SK-N-SH (cell line): ENCODE data around the gene SGPP2. TPM values are rescaled to one million over a fixed set of nuclear protein-coding genes. Genes with fewer than 3 reads are reported as not detected.

Experiments
- CTCF ChIA-PET: fragments of 300-600, 350-600 bp; formaldehyde crosslinking; extraction: SDS; loops from one replicate; lab custom pipeline; 2021; lab: Yijun Ruan, JAX
- POLR2A ChIA-PET: fragments of 350-600 bp; sonication (Branson Sonifier 250); formaldehyde crosslinking; extraction: SDS; loops from one replicate; lab custom pipeline; 2020; ENCODE audit warnings: antibody characterized with exemption, inconsistent platforms; lab: Yijun Ruan, JAX
- DNase-seq: peaks from one replicate; pipeline ENCODE4 v3.0.0; 2012
- H2AFZ ChIP-seq: fragments of 200-600 bp; sonication (generic); 2 replicates; pipeline ENCODE4 v1.8.1; 2016; ENCODE audit warnings: antibody characterized with exemption, mild to moderate bottlenecking, low read depth
- H3F3A ChIP-seq: fragments of 200-600 bp; sonication (generic); replicated peaks from 2 replicates; pipeline ENCODE3; 2016; ENCODE audit warnings: antibody characterized with exemption, mild to moderate bottlenecking; ENCODE audit not compliant: insufficient read depth
- H3K27ac ChIP-seq, 2 experiments: fragments of 200-500 bp in 1 of 2; fragments of 200-600 bp in 1 of 2; sonication (Bioruptor generic) in 1 of 2; sonication (generic), shearing (Covaris generic) in 1 of 2; 2 replicates each; pipeline versions ENCODE4 v1.5.1 to v1.6.1; 2014 to 2016; ENCODE audit warnings: low read depth in 2 of 2, inconsistent platforms in 1 of 2, low read length in 1 of 2, mild to moderate bottlenecking in 1 of 2, mixed read lengths in 1 of 2
- H3K27me3 ChIP-seq: fragments of 200-600 bp; sonication (generic), shearing (Covaris generic); 2 replicates; pipeline ENCODE4 v1.6.1; 2016; ENCODE audit warnings: mixed run types; ENCODE audit not compliant: insufficient read depth
- H3K36me3 ChIP-seq, 2 experiments: fragments of 200-500 bp in 1 of 2; fragments of 200-600 bp in 1 of 2; sonication (Bioruptor generic) in 1 of 2; sonication (generic) in 1 of 2; replicated peaks in 1 of 2; 2 replicates each; pipeline versions ENCODE3 to v1.5.1; 2014 to 2016; ENCODE audit warnings: low read length in 1 of 2, mild to moderate bottlenecking in 1 of 2; ENCODE audit not compliant: insufficient read depth in 2 of 2, control insufficient read depth in 1 of 2
- H3K4me1 ChIP-seq, 2 experiments: fragments of 200-500 bp in 1 of 2; fragments of 200-600 bp in 1 of 2; sonication (Bioruptor generic) in 1 of 2; sonication (generic), shearing (Covaris generic) in 1 of 2; 2 replicates each; pipeline versions ENCODE4 v1.5.1 to v1.6.1; 2014 to 2016; ENCODE audit warnings: low read depth in 1 of 2, low read length in 1 of 2, mixed run types in 1 of 2; ENCODE audit not compliant: insufficient read depth in 2 of 2, control insufficient read depth in 1 of 2
- H3K4me2 ChIP-seq: fragments of 200-600 bp; sonication (generic), shearing (Covaris generic); 2 replicates; pipeline ENCODE4 v1.6.1; 2017; ENCODE audit warnings: mixed run types
- H3K4me3 ChIP-seq, 2 experiments: fragments of 200-500 bp in 1 of 2; fragments of 200-600 bp in 1 of 2; sonication (Bioruptor generic) in 1 of 2; sonication (generic), shearing (Covaris generic) in 1 of 2; 2 replicates each; pipeline versions ENCODE4 v1.5.1 to v1.8.1; 2014 to 2016; ENCODE audit warnings: low read depth in 2 of 2, inconsistent platforms in 1 of 2, low read length in 1 of 2, mild to moderate bottlenecking in 1 of 2, mixed read lengths in 1 of 2, moderate library complexity in 1 of 2
- H3K79me2 ChIP-seq: fragments of 200-600 bp; sonication (generic); 2 replicates; pipeline ENCODE4 v1.8.1; 2017; ENCODE audit warnings: mild to moderate bottlenecking; ENCODE audit not compliant: insufficient read depth
- H3K9ac ChIP-seq: fragments of 200-600 bp; sonication (generic); 2 replicates; pipeline ENCODE4 v1.6.1; 2017; ENCODE audit warnings: mixed run types
- H3K9me2 ChIP-seq: fragments of 200-600 bp; sonication (generic); 2 replicates; pipeline ENCODE4 v1.6.1; 2017; ENCODE audit warnings: mixed run types
- H3K9me3 ChIP-seq: fragments of 200-600 bp; sonication (generic); 2 replicates; pipeline ENCODE4 v1.6.1; 2017; ENCODE audit warnings: mixed run types, mild to moderate bottlenecking, moderate library complexity
- H4K20me1 ChIP-seq: fragments of 200-600 bp; sonication (generic); 2 replicates; pipeline ENCODE4 v1.6.1; 2017; ENCODE audit warnings: mild to moderate bottlenecking, mixed run types; ENCODE audit not compliant: insufficient read depth
- CHD2 ChIP-seq: fragments of 150-350 bp; IDR thresholded peaks from 2 replicates; pipeline ENCODE4 v1.6.1; 2018; ENCODE audit warnings: low read length; ENCODE audit not compliant: partially characterized antibody
- FOXM1 ChIP-seq: IDR thresholded peaks from 2 replicates; pipeline ENCODE4 v1.4.0; 2012; ENCODE audit warnings: low read depth, mild to moderate bottlenecking
- GATA2 ChIP-seq: sonication (generic); formaldehyde crosslinking; IDR thresholded peaks from 2 replicates; pipeline ENCODE4 v1.5.0; 2020; ENCODE audit warnings: mild to moderate bottlenecking, missing genetic modification reagents
- NFIC ChIP-seq: IDR thresholded peaks from 2 replicates; pipeline ENCODE4 v1.4.0; 2012; ENCODE audit warnings: borderline replicate concordance
- POLR2AphosphoS5 ChIP-seq: IDR thresholded peaks from 2 replicates; pipeline ENCODE4 v1.6.1; 2012; ENCODE audit warnings: low read depth, low read length
- RAD21 ChIP-seq: IDR thresholded peaks from 2 replicates; pipeline ENCODE4 v1.6.1; 2012; ENCODE audit warnings: mild to moderate bottlenecking, low read length
- SIN3A ChIP-seq: IDR thresholded peaks from 2 replicates; pipeline ENCODE4 v1.6.1; 2012; ENCODE audit warnings: low read depth, mild to moderate bottlenecking, low read length, moderate library complexity, borderline replicate concordance
- SMC3 ChIP-seq: IDR thresholded peaks from 2 replicates; pipeline ENCODE4 v1.6.1; 2012; ENCODE audit warnings: low read depth, low read length, improper control_type of control experiment
- TEAD4 ChIP-seq: IDR thresholded peaks from 2 replicates; pipeline ENCODE4 v1.4.0; 2012; ENCODE audit warnings: mild to moderate bottlenecking, borderline replicate concordance; ENCODE audit not compliant: insufficient read depth
- YY1 ChIP-seq: IDR thresholded peaks from 2 replicates; pipeline ENCODE4 v1.4.0; 2012; ENCODE audit warnings: low read depth, mild to moderate bottlenecking
- WGBS: methylation state at CpG from one replicate; pipeline ENCODE4 v1.1.6; 2017; ENCODE audit warnings: low lambda C conversion rate; 5-methylcytosine and 5-hydroxymethylcytosine counted together
- polyA plus RNA-seq, 3 experiments: library from polyadenylated mRNA; depleted of rRNA; stranded (reverse); fragments of >200 nt; gene quantifications; 2 replicates each; pipeline ENCODE4 v1.2.3, GENCODE V29; 2012
- TF ChIP-seq, protein P1 (sequence below): fragments of 150-350 bp; IDR thresholded peaks from 2 replicates; pipeline ENCODE4 v1.6.1; 2017; ENCODE audit warnings: antibody characterized with exemption, low read length, low read depth, borderline replicate concordance
- TF ChIP-seq, protein P2 (sequence below): IDR thresholded peaks from 2 replicates; pipeline ENCODE4 v1.4.0; 2012; ENCODE audit warnings: low read depth, borderline replicate concordance
- TF ChIP-seq, protein P3 (sequence below): IDR thresholded peaks from 2 replicates; pipeline ENCODE4 v1.4.0; 2012; ENCODE audit warnings: low read depth
- TF ChIP-seq, protein P4 (sequence below): fragments of 150-350 bp; IDR thresholded peaks from 2 replicates; pipeline ENCODE4 v1.6.1; 2016; ENCODE audit warnings: mild to moderate bottlenecking, low read depth, low read length

Gene SGPP2
- polyA plus RNA-seq, 1 of the 3 experiments (the other 2 are of a cell fraction): 0.03 TPM

DNA sequence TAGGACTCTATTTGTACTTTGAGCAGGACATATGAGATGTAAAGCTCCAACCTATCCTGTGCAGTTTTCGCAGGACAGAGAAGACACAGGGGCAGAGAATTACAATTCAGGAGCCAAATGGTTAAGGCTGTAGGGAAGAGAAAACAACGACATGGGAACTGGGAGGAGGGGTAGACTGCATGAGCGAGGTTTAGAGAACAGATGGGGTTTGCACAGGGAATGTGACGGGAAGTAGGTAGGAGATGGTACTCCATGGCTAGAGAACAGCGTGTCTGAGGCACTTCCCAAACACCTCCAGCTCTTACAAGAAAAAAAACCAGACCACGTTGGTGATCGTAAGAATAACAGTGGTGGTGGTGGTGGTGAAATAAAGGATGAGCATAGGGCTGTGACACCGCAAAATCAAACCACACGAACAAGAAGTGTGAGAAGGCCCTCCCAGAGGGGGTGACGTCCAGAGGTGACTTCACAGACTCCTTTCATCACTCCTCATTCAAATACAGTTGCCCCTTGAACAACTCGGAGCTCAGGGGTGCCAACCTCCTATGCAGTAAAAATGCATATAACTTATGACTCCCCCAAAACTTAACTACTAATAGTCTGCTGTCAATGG is 138.9 kb downstream of the SGPP2 start:
- Histone ChIP-seq H2AFZ (no peak overlapping the region), H3F3A (no peaks in the 10 kb centered on the region), H3K9me2 (no peaks in the 10 kb centered on the region), H3K4me2 (no peak overlapping the region), H3K79me2 (no peaks in the 10 kb centered on the region), H3K27ac (no peak overlapping the region), H4K20me1 (no peaks in the 10 kb centered on the region), H3K9ac (no peak overlapping the region), H3K4me1 (no peaks in the 10 kb centered on the region), H3K36me3 (peaks cover 9 to 15% of the 10 kb centered on the region in 2 experiments), H3K9me3 (no peaks in the 10 kb centered on the region), H3K27me3 (no peaks in the 10 kb centered on the region), H3K4me3 (no peak overlapping the region)
- DNase-seq: no peak
- TF ChIP-seq, protein P1, sequence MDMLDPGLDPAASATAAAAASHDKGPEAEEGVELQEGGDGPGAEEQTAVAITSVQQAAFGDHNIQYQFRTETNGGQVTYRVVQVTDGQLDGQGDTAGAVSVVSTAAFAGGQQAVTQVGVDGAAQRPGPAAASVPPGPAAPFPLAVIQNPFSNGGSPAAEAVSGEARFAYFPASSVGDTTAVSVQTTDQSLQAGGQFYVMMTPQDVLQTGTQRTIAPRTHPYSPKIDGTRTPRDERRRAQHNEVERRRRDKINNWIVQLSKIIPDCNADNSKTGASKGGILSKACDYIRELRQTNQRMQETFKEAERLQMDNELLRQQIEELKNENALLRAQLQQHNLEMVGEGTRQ: no peak
- TF ChIP-seq RAD21 (no peak), SIN3A (no peak), SMC3 (no peak), TEAD4 (no peak), POLR2AphosphoS5 (no peak), NFIC (no peak), YY1 (no peak), GATA2 (CRISPR knock-in tag) (no peak), FOXM1 (no peak), CHD2 (no peak)
- TF ChIP-seq, protein P2, sequence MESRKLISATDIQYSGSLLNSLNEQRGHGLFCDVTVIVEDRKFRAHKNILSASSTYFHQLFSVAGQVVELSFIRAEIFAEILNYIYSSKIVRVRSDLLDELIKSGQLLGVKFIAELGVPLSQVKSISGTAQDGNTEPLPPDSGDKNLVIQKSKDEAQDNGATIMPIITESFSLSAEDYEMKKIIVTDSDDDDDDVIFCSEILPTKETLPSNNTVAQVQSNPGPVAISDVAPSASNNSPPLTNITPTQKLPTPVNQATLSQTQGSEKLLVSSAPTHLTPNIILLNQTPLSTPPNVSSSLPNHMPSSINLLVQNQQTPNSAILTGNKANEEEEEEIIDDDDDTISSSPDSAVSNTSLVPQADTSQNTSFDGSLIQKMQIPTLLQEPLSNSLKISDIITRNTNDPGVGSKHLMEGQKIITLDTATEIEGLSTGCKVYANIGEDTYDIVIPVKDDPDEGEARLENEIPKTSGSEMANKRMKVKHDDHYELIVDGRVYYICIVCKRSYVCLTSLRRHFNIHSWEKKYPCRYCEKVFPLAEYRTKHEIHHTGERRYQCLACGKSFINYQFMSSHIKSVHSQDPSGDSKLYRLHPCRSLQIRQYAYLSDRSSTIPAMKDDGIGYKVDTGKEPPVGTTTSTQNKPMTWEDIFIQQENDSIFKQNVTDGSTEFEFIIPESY: no peak
- TF ChIP-seq, protein P3, sequence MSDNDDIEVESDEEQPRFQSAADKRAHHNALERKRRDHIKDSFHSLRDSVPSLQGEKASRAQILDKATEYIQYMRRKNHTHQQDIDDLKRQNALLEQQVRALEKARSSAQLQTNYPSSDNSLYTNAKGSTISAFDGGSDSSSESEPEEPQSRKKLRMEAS: no peak
- TF ChIP-seq, protein P4, sequence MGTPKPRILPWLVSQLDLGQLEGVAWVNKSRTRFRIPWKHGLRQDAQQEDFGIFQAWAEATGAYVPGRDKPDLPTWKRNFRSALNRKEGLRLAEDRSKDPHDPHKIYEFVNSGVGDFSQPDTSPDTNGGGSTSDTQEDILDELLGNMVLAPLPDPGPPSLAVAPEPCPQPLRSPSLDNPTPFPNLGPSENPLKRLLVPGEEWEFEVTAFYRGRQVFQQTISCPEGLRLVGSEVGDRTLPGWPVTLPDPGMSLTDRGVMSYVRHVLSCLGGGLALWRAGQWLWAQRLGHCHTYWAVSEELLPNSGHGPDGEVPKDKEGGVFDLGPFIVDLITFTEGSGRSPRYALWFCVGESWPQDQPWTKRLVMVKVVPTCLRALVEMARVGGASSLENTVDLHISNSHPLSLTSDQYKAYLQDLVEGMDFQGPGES: no peak
- WGBS: 94% methylated on average over 11 of the region's 11 CpGs
- POLR2A ChIA-PET: no interaction called here
- CTCF ChIA-PET: interaction anchor here (1.8 to 2.3 kb wide), 3 partner anchors 8 to 245 kb away, joined by 4 to 19 read pairs (median 5); no protein-coding TSS in a partner anchor
